GM15510 (cell line): ENCODE data around the gene SIRT7.

Experiments
- POLR2A ChIP-seq: IDR thresholded peaks from 3 replicates; pipeline ENCODE4 v1.6.1; 2011; ENCODE audit warnings: borderline replicate concordance; ENCODE audit not compliant: insufficient read length; ENCODE audit errors: extremely low read depth

The SIRT7 gene

GRCh38 chr17:81885454-81885853 is 32.5 kb downstream of the SIRT7 start:
- no peak for TF ChIP-seq POLR2A

GRCh38 chr17:81884968-81885367 is 33.0 kb downstream of the SIRT7 start:
- TF ChIP-seq POLR2A = no peak

DNA sequence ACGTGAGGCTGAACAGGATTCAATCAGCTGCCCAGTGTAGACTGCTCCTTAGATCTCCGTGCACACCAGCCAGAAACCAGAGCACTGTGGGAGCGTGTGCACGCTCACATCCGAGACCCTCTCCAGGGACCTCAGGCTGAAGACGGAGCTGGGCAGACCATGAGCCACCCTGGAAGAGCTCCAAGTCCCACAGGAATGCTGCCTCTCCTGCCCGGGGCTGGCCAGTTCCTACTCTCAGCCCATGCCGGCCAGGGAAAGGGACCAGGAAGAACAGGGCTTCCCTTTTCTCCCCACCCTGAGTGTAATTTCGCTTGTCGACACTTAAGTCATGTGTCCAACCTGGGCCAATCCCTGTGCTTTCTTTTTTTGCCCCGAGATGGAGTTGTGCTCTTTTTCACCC is 33.5 kb downstream of the SIRT7 start:
- TF ChIP-seq POLR2A = no peak

DNA sequence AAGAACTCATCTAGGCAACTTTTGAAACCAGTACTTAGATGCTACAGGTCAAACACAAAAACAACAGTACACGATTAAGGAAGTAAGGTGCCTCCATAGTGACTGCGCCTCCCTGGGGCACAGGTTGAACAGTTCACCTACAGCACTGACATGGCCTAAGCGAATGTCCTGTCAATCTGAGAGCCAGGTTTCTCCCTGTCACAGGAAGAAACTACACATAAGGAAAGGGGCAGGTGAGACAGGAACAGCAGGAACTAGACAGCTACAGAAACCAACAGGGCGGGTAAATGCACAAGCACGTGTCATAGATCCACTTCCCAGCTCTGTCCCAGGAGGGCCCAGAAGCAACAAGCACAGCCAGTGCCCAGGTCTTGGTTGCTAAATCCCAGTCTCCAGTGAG is 38.9 kb downstream of the SIRT7 start:
- TF ChIP-seq POLR2A = no peak

GRCh38 chr17:81878294-81878693 is 39.7 kb downstream of the SIRT7 start:
- TF ChIP-seq POLR2A = no peak

DNA sequence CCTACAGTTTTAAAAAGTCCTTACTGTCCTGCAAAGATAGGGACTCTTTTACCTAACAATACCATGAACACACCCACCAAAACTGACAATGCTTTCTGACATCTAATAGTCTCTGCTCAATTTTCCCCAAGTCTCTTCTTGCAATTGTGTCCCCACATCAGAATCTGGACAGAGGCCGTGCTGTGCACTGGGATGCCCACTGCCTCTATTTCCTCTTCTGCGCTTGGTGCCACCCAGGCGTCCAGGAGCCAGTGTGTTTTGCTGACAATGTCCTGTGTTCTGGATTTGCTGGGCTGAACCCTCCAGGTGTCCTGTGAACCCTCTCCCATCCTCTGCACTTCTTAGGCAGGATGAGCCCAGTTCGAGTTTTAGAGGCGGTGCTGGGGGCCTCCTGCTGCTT is 40.4 kb downstream of the SIRT7 start:
- no peak for TF ChIP-seq POLR2A

DNA sequence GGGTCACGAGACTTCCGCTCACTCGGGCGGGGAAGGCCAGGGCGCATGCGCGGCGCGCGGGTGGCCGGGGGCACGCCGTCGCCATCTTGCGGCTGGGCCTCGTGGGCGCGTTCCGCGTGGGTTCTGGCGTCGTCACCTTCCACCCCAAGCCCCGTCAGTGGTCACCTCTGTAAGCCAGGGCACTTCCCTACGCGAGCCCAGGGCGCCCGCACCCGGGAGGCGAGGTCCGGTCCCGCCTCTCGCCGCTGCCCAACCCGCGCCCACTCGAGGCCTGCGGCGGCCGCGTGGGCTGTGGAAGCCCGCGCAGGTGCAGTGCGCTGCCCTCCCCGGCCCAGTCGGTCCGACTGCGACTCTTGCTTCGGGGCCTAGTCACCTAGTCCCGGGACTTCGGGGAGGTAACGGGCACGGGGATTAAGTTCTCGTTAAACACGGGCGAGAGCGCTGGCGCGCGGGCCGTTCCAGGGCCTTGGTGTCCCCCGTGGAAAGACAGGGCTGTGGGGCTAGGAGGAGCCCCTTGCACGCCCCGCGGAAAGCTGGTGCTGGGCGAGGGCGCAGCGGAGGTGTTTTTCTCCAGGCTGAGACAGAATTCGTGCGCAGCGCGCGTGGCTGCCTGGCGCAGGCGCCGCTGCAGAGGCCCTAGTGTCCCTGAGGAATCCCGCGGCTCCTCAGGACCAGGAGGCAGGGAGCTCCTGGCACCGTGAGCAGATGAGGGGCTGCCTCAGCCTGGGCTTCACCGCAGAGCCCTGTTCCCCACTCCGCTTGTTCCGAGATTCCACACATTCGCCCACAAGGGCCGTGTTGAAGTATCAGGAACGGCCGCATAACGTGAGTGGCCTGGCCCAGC is 46.4 kb downstream of the SIRT7 start:
- TF ChIP-seq POLR2A = peak; percentile 88

DNA sequence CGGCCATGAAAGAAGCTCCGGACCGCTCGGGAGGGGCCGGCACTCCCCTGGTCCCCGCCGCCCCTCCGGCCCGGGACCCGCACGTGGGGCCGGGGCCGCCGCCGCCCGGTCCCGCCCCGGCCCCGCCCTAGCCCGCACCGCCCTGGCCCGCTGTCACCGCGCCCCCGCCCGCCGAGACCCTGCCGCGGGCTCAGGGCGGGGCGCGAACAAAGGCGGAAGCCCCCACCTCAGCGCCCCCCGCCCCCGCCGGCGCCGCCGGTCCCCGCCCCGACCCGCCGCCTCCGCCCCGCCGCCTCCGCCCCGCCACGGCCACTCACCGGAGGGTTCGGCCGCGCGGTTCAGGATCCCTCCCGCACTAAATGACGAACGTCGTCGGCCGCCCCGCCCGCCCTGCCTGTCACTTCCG is 47.0 kb downstream of the SIRT7 start, which contains the start of gene ARHGDIA:
Gene ARHGDIA, minus strand, starts transcription at position 357 of the 406 bp plus-strand sequence. CDS start 1,407 bp downstream, outside the sequence.
- TF ChIP-seq POLR2A = no peak

GRCh38 chr17:81870131-81870980 is 47.6 kb downstream of the SIRT7 start:
- TF ChIP-seq POLR2A = peak; percentile 27

- no peak for TF ChIP-seq POLR2A
These were observed 48.5 kb downstream of the SIRT7 start for GRCh38 chr17:81869221-81870130.

DNA sequence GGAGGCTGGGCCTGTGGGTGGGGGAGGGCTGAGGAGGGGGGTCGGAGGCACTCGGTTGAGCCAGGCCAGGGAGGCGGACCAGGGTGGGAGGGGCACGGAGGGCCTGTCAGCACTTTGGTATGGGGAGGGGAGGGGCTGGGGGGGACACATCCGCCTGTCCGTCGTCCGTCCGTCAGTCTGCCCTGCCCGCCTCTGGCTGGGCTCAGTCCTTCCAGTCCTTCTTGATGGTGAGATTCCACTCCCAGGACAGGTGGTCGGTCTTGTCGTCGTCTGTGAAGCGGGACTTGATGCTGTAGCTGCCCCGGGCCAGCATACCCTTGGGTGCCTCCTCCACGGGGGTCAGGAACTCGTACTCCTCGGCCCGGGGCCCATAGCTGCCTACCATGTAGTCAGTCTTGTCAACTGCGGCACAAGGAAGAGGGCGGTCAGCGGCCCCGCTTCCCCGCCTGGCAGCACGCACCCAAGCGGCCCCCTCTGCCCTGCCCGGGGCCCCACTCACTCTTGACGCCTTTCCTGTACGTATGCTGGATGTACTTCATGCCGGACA is 49.2 kb downstream of the SIRT7 start:
- no peak for TF ChIP-seq POLR2A

DNA sequence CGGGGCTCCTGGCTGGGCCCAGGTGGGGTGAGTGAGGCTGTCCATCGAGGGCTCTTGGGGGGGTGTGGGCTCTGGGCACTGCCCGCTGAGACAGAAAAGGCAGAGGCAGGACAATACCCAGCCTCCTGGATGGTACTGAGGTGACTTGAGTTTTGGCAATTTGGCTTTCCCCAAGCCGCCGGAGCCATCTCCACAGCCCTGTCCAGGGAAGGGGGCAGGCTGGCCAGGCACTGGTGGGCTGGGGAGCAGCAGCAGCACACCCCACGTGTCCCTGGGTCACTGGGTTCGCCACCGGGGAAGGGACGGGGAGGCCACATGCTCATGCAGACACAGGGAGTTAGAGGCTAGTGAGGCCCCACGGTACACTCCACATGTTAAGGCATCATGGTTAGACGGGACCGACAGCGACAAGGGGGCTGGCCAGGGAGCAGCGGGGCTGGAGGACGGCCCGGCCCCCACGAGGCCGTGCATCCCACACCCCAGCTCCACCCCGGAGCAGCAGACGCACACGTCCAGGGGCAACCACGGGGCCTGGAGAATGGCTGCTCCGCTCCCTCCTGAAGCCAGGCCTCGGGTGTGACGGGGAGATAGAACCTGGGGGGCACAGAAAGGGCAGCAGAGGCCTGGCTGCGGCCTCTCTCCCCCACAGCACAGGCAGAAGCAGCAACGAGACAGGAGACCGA is 49.8 kb downstream of the SIRT7 start:
- peak; percentile 35 for TF ChIP-seq POLR2A

GRCh38 chr17:81867170-81867990 is 50.6 kb downstream of the SIRT7 start:
- peak; percentile 18 for TF ChIP-seq POLR2A
